Liver (tissue), 9 donors: ENCODE measurements around the gene SERPINB8. TPM values are rescaled to one million over a fixed set of nuclear protein-coding genes. Genes with fewer than 3 reads are reported as not detected.

Experiments used
- DNase-seq: peaks from one replicate; pipeline ENCODE4 v3.0.0-alpha.2; 2017; ENCODE audit warnings: low spot score
- H3K27ac ChIP-seq, 2 donors: one replicate each; pipeline ENCODE4 v1.7.0; 2013; ENCODE audit warnings: inconsistent platforms in 2 of 2, low read length in 2 of 2, control low read depth in 1 of 2, low read depth in 1 of 2, mild to moderate bottlenecking in 1 of 2
- H3K27me3 ChIP-seq, 4 donors: one replicate each; pipeline versions ENCODE4 v1.6.1 to v1.7.0; 2013; ENCODE audit warnings: low read length in 3 of 4, inconsistent platforms in 1 of 4, mild to moderate bottlenecking in 1 of 4, moderate library complexity in 1 of 4; ENCODE audit not compliant: control insufficient read depth in 4 of 4, insufficient read depth in 4 of 4
- H3K36me3 ChIP-seq, 4 donors: one replicate each; pipeline versions ENCODE4 v1.6.1 to v1.7.0; 2013; ENCODE audit warnings: low read length in 3 of 4, mild to moderate bottlenecking in 3 of 4, low read depth in 1 of 4, moderate library complexity in 1 of 4; ENCODE audit not compliant: control insufficient read depth in 4 of 4, insufficient read depth in 3 of 4
- H3K4me1 ChIP-seq, 4 donors: one replicate each; pipeline versions ENCODE4 v1.6.1 to v1.7.0; 2013; ENCODE audit warnings: low read length in 3 of 4, mild to moderate bottlenecking in 3 of 4, moderate library complexity in 1 of 4; ENCODE audit not compliant: control insufficient read depth in 4 of 4, insufficient read depth in 4 of 4
- H3K4me3 ChIP-seq, 3 donors: one replicate each; pipeline versions ENCODE4 v1.6.1 to v1.7.0; 2013; ENCODE audit warnings: low read length in 3 of 3, control low read depth in 1 of 3, low read depth in 1 of 3, mild to moderate bottlenecking in 1 of 3
- H3K9ac ChIP-seq, 2 donors: one replicate each; pipeline ENCODE4 v1.7.0; 2013; ENCODE audit warnings: low read length in 2 of 2, mild to moderate bottlenecking in 2 of 2, moderate library complexity in 2 of 2, control low read depth in 1 of 2, low read depth in 1 of 2
- H3K9me3 ChIP-seq, 4 donors: one replicate each; pipeline versions ENCODE4 v1.6.1 to v1.7.0; 2013; ENCODE audit warnings: low read length in 3 of 4; ENCODE audit not compliant: control insufficient read depth in 4 of 4
- ATF3 ChIP-seq: IDR thresholded peaks from 2 replicates; pipeline ENCODE4 v1.6.1; 2016; ENCODE audit warnings: antibody characterized with exemption
- CTCF ChIP-seq: fragments of 150-350 bp; IDR thresholded peaks from 2 replicates; pipeline ENCODE4 v1.5.1; 2017; ENCODE audit warnings: improper control_type of control experiment, low read depth, low read length; ENCODE audit not compliant: missing input control
- EGR1 ChIP-seq, 2 donors: IDR thresholded peaks; 2 replicates each; pipeline ENCODE4 v1.6.1; 2016 to 2018; ENCODE audit warnings: antibody characterized with exemption in 2 of 2, low read depth in 2 of 2
- FOXA1 ChIP-seq: IDR thresholded peaks from 2 replicates; pipeline ENCODE4 v1.6.1; 2016; ENCODE audit warnings: antibody characterized with exemption
- GABPA ChIP-seq, 2 donors: IDR thresholded peaks in 1 of 2; conservative IDR thresholded peaks in 1 of 2; 2 replicates each; pipeline ENCODE4 v1.6.1; 2016; ENCODE audit warnings: antibody characterized with exemption in 2 of 2, mild to moderate bottlenecking in 1 of 2, moderate library complexity in 1 of 2
- HNF4A ChIP-seq, 2 donors: conservative IDR thresholded peaks; 2 replicates each; pipeline ENCODE4 v1.6.1; 2016; ENCODE audit warnings: antibody characterized with exemption in 2 of 2, mild to moderate bottlenecking in 2 of 2
- HNF4G ChIP-seq: IDR thresholded peaks from 2 replicates; pipeline ENCODE4 v1.6.1; 2016; ENCODE audit warnings: antibody characterized with exemption
- JUND ChIP-seq, 2 donors: IDR thresholded peaks; 2 replicates each; pipeline ENCODE4 v1.6.1; 2016; ENCODE audit warnings: antibody characterized with exemption in 2 of 2
- MAX ChIP-seq: IDR thresholded peaks from 2 replicates; pipeline ENCODE4 v1.6.1; 2016; ENCODE audit warnings: antibody characterized with exemption
- REST ChIP-seq: IDR thresholded peaks from 2 replicates; pipeline ENCODE4 v1.6.1; 2016; ENCODE audit warnings: antibody characterized with exemption, mild to moderate bottlenecking
- RXRA ChIP-seq, 2 donors: IDR thresholded peaks; 2 replicates each; pipeline ENCODE4 v1.6.1; 2017 to 2018; ENCODE audit warnings: antibody characterized with exemption in 2 of 2, mild to moderate bottlenecking in 1 of 2
- SP1 ChIP-seq: IDR thresholded peaks from 2 replicates; pipeline ENCODE4 v1.6.1; 2018; ENCODE audit warnings: antibody characterized with exemption, mild to moderate bottlenecking
- TAF1 ChIP-seq: conservative IDR thresholded peaks from 2 replicates; pipeline ENCODE4 v1.6.1; 2016; ENCODE audit warnings: antibody characterized with exemption, mild to moderate bottlenecking
- YY1 ChIP-seq: IDR thresholded peaks from 2 replicates; pipeline ENCODE4 v1.6.1; 2016; ENCODE audit warnings: antibody characterized with exemption, mild to moderate bottlenecking
- ZBTB33 ChIP-seq: IDR thresholded peaks from 2 replicates; pipeline ENCODE4 v1.6.1; 2016; ENCODE audit warnings: antibody characterized with exemption
- WGBS: extraction: QIAGEN DNeasy Blood & Tissue Kit; methylation state at CpG from one replicate; pipeline ENCODE4 v1.1.7; 2013; 5-methylcytosine and 5-hydroxymethylcytosine counted together
- polyA plus RNA-seq, 2 donors: library from polyadenylated mRNA; stranded (reverse) in 1 of 2; unstranded in 1 of 2; fragments of 200-250 nt in 1 of 2; fragments of >200 nt in 1 of 2; fragmentation: Nextera tagmentation in 1 of 2; extraction: Ambion mirVana in 1 of 2; gene quantifications; one replicate each; pipeline versions ENCODE4 v1.2.1 to v1.2.3, GENCODE V29; 2013 to 2015
- total RNA-seq, 2 donors: library from RNA; depleted of rRNA; stranded (reverse); fragments of >200 nt; gene quantifications; one replicate each; pipeline ENCODE4 v1.2.3, GENCODE V29; 2014
- donor health status: healthy.
- donor health status: healthy.
- donor health status: healthy.
- donor health status: healthy.
- donor health status: healthy.

Gene SERPINB8
- total and polyA plus RNA-seq, 4 donors = 2.5 to 8.6 (median 6.7) TPM

GRCh38 chr18:64029096-64029495, 59.2 kb downstream of the SERPINB8 start:
- H3K36me3 ChIP-seq = no peaks in the 10 kb centered on the region
- H3K4me1 ChIP-seq = no peaks in the 10 kb centered on the region
- TF ChIP-seq RXRA (IDR thresholded peaks at IDR 0.05) = no peak
- no peak for TF ChIP-seq ZBTB33
- TF ChIP-seq FOXA1 = no peak
- TF ChIP-seq JUND (IDR thresholded peaks at IDR 0.05) = no peak
- TF ChIP-seq CTCF = no peak
- no peak for TF ChIP-seq EGR1 (IDR thresholded peaks at IDR 0.05; ENCODE audit: low read depth in 2 of 2)
- no peak for TF ChIP-seq ATF3
- TF ChIP-seq HNF4G = no peak
- WGBS = 83% methylated on average over 1 of the region's 1 CpG
- no peak overlapping the region for H3K27ac ChIP-seq
- H3K4me3 ChIP-seq = no peak overlapping the region
- peaks cover 0 to 2% (median 0%) of the 10 kb centered on the region in 4 donors for H3K9me3 ChIP-seq
- H3K9ac ChIP-seq = no peak overlapping the region
- DNase-seq = no peak
- H3K27me3 ChIP-seq = no peaks in the 10 kb centered on the region

GRCh38 chr18:64031411-64031810, 61.5 kb downstream of the SERPINB8 start:
- no peaks in the 10 kb centered on the region for H3K27me3 ChIP-seq
- no peak for DNase-seq
- H3K36me3 ChIP-seq = no peaks in the 10 kb centered on the region
- 90% methylated on average over 3 of the region's 3 CpGs for WGBS
- H3K9me3 ChIP-seq = peaks cover 0 to 1% (median 0%) of the 10 kb centered on the region in 4 donors
- no peaks in the 10 kb centered on the region for H3K4me1 ChIP-seq
- TF ChIP-seq FOXA1 = no peak
- no peak for TF ChIP-seq CTCF
- no peak for TF ChIP-seq ZBTB33
- no peak for TF ChIP-seq SP1
- no peak for TF ChIP-seq HNF4A (conservative IDR thresholded peaks at IDR 0.05)
- no peak for TF ChIP-seq ATF3
- TF ChIP-seq YY1 = no peak
- TF ChIP-seq REST = no peak
- no peak for TF ChIP-seq TAF1
- no peak for TF ChIP-seq GABPA (IDR thresholded peaks at IDR 0.05 in 1 of 2, conservative IDR thresholded peaks at IDR 0.05 in 1 of 2)
- no peak for TF ChIP-seq MAX
- no peak for TF ChIP-seq HNF4G
- H3K9ac ChIP-seq = no peak overlapping the region
- no peak overlapping the region for H3K27ac ChIP-seq
- H3K4me3 ChIP-seq = no peak overlapping the region
